ENCODE data around the gene TEX13D. TPM values are rescaled to one million over a fixed set of nuclear protein-coding genes. Genes with fewer than 3 reads are reported as not detected.
"Not testable (repeated sequence)": the region's sequence is repeated elsewhere in the genome, so short reads cannot be mapped to it uniquely, and the experiment has no call there.

The TEX13D gene
- not detected for total RNA-seq

- no peak within 1 kb of the TSS for H3K27ac ChIP-seq
- DNase-seq (ENCODE audit: low spot score in 2 of 2): no peak
- WGBS: 89% methylated on average over 46 of the region's 57 CpGs
- H3K9me3 ChIP-seq: no peaks in the 10 kb centered on the region
- no peak within 1 kb of the TSS for H3K4me3 ChIP-seq
- no peaks in the 10 kb centered on the region for H3K4me1 ChIP-seq
- TF ChIP-seq EP300 (IDR thresholded peaks at IDR 0.05): no peak
- TF ChIP-seq POLR2AphosphoS5 (IDR thresholded peaks at IDR 0.05): no peak
- TF ChIP-seq POLR2A (IDR thresholded peaks at IDR 0.05): no peak
- no peak for TF ChIP-seq CTCF (IDR thresholded peaks at IDR 0.05)
- no peaks in the 10 kb centered on the region for H3K36me3 ChIP-seq
- H3K27me3 ChIP-seq: no peaks in the 10 kb centered on the region
Observed at GRCh38 chrX:124332481-124333424, at the start of gene TEX13D. Gene TEX13D (plus strand): TSS chrX:124332660. CDS start chrX:124332918, 258 bp downstream.

- Histone ChIP-seq H3K27me3 (no peaks in the 10 kb centered on the region), H3K4me3 (no peak overlapping the region), H3K9me3 (no peaks in the 10 kb centered on the region), H3K27ac (no peak overlapping the region), H3K36me3 (no peaks in the 10 kb centered on the region), H3K4me1 (no peaks in the 10 kb centered on the region)
- TF ChIP-seq EP300 (IDR thresholded peaks at IDR 0.05) (no peak), POLR2A (IDR thresholded peaks at IDR 0.05) (no peak), POLR2AphosphoS5 (IDR thresholded peaks at IDR 0.05) (no peak), CTCF (IDR thresholded peaks at IDR 0.05) (no peak)
- WGBS: 67% methylated on average over 4 of the region's 4 CpGs
- DNase-seq (ENCODE audit: low spot score in 2 of 2): no peak
Observed at GRCh38 chrX:124289443-124289842, 43.0 kb upstream of the TEX13D start.

GRCh38 chrX:124293810-124294209, 38.6 kb upstream of the TEX13D start:
- H3K27me3 ChIP-seq: no peaks in the 10 kb centered on the region
- no peaks in the 10 kb centered on the region for H3K36me3 ChIP-seq
- no peak for TF ChIP-seq POLR2AphosphoS5 (IDR thresholded peaks at IDR 0.05)
- H3K27ac ChIP-seq: no peak overlapping the region
- DNase-seq (ENCODE audit: low spot score in 2 of 2): no peak
- H3K4me1 ChIP-seq: no peaks in the 10 kb centered on the region
- no peak overlapping the region for H3K4me3 ChIP-seq
- H3K9me3 ChIP-seq: no peaks in the 10 kb centered on the region

- not testable (repeated sequence) for H3K9me3 ChIP-seq; H3K27me3 ChIP-seq; H3K4me3 ChIP-seq; H3K4me1 ChIP-seq; H3K27ac ChIP-seq; H3K36me3 ChIP-seq; DNase-seq (ENCODE audit: low spot score in 2 of 2)
- 93% methylated on average over 4 of the region's 4 CpGs for WGBS
Observed at GRCh38 chrX:124299323-124299722, 33.1 kb upstream of the TEX13D start.

GRCh38 chrX:124300405-124300804, 32.1 kb upstream of the TEX13D start:
- Histone ChIP-seq H3K4me1 (no peaks in the 10 kb centered on the region), H3K36me3 (no peaks in the 10 kb centered on the region), H3K27me3 (no peaks in the 10 kb centered on the region), H3K27ac (no peak overlapping the region), H3K9me3 (no peaks in the 10 kb centered on the region), H3K4me3 (no peak overlapping the region)
- TF ChIP-seq EP300 (IDR thresholded peaks at IDR 0.05): no peak
- TF ChIP-seq POLR2AphosphoS5 (IDR thresholded peaks at IDR 0.05): no peak
- no peak for TF ChIP-seq POLR2A (IDR thresholded peaks at IDR 0.05)
- no peak for TF ChIP-seq CTCF (IDR thresholded peaks at IDR 0.05)
- no peak for DNase-seq (ENCODE audit: low spot score in 2 of 2)
- 67% methylated on average over 4 of the region's 4 CpGs for WGBS

- no peak for DNase-seq (ENCODE audit: low spot score in 2 of 2)
- H3K27ac ChIP-seq: no peak overlapping the region
- H3K27me3 ChIP-seq: no peaks in the 10 kb centered on the region
- WGBS: 88% methylated on average over 2 of the region's 2 CpGs
- no peaks in the 10 kb centered on the region for H3K36me3 ChIP-seq
- no peak overlapping the region for H3K4me3 ChIP-seq
- TF ChIP-seq EP300 (IDR thresholded peaks at IDR 0.05) (no peak), POLR2A (IDR thresholded peaks at IDR 0.05) (no peak), CTCF (IDR thresholded peaks at IDR 0.05) (no peak), POLR2AphosphoS5 (IDR thresholded peaks at IDR 0.05) (no peak)
- H3K4me1 ChIP-seq: no peaks in the 10 kb centered on the region
- H3K9me3 ChIP-seq: no peaks in the 10 kb centered on the region
Observed at GRCh38 chrX:124307253-124307907, 25.1 kb upstream of the TEX13D start.

All from suprapubic skin (tissue), 4 donors.